ENCODE measurements around the gene PLXNA1.

The PLXNA1 gene

GRCh38 chr3:126986001-126986400 is 3.1 kb downstream of the PLXNA1 start:
- no peak overlapping the region for H3K27ac ChIP-seq (replicated peaks)
- peaks cover 11% of the 10 kb centered on the region for H3K27me3 ChIP-seq (ENCODE audit: insufficient read depth, poor library complexity, severe bottlenecking)
- H3K4me3 ChIP-seq (replicated peaks; ENCODE audit: insufficient read depth, low read length), result no peak overlapping the region
- DNase-seq (ENCODE audit: low read depth in 1 of 2, low spot score in 1 of 2), result no peak
- no peak for TF ChIP-seq REST (IDR thresholded peaks at IDR 0.05; ENCODE audit: insufficient replicate concordance, low read depth)
- TF ChIP-seq SPI1 (IDR thresholded peaks at IDR 0.05; ENCODE audit: borderline replicate concordance, low read depth), result no peak
- TF ChIP-seq POLR2AphosphoS5 (IDR thresholded peaks at IDR 0.05; ENCODE audit: low read depth), result no peak
- TF ChIP-seq GABPA (IDR thresholded peaks at IDR 0.05; ENCODE audit: low read depth), result no peak
- no peak for TF ChIP-seq CTCF (IDR thresholded peaks at IDR 0.05; ENCODE audit: insufficient read depth, low read length)

GRCh38 chr3:126987129-126987528 is 4.2 kb downstream of the PLXNA1 start:
- TF ChIP-seq REST (IDR thresholded peaks at IDR 0.05; ENCODE audit: insufficient replicate concordance, low read depth) (no peak), POLR2AphosphoS5 (IDR thresholded peaks at IDR 0.05; ENCODE audit: low read depth) (no peak), GABPA (IDR thresholded peaks at IDR 0.05; ENCODE audit: low read depth) (no peak), SPI1 (IDR thresholded peaks at IDR 0.05; ENCODE audit: borderline replicate concordance, low read depth) (no peak), CTCF (IDR thresholded peaks at IDR 0.05; ENCODE audit: insufficient read depth, low read length) (no peak)
- peaks cover 11% of the 10 kb centered on the region for H3K27me3 ChIP-seq (ENCODE audit: insufficient read depth, poor library complexity, severe bottlenecking)
- no peak for DNase-seq (ENCODE audit: low read depth in 1 of 2, low spot score in 1 of 2)
- H3K4me3 ChIP-seq (replicated peaks; ENCODE audit: insufficient read depth, low read length), result no peak overlapping the region
- H3K27ac ChIP-seq (replicated peaks), result no peak overlapping the region

- TF ChIP-seq POLR2AphosphoS5 (IDR thresholded peaks at IDR 0.05; ENCODE audit: low read depth) (no peak), REST (IDR thresholded peaks at IDR 0.05; ENCODE audit: insufficient replicate concordance, low read depth) (no peak), GABPA (IDR thresholded peaks at IDR 0.05; ENCODE audit: low read depth) (no peak), SPI1 (IDR thresholded peaks at IDR 0.05; ENCODE audit: borderline replicate concordance, low read depth) (no peak), CTCF (IDR thresholded peaks at IDR 0.05; ENCODE audit: insufficient read depth, low read length) (no peak)
- Histone ChIP-seq H3K4me3 (replicated peaks; ENCODE audit: insufficient read depth, low read length) (no peak overlapping the region), H3K27me3 (ENCODE audit: insufficient read depth, poor library complexity, severe bottlenecking) (peaks cover 11% of the 10 kb centered on the region), H3K27ac (replicated peaks) (no peak overlapping the region)
- no peak for DNase-seq (ENCODE audit: low read depth in 1 of 2, low spot score in 1 of 2)
These were observed 4.7 kb downstream of the PLXNA1 start for GRCh38 chr3:126987596-126987995.

Measured in HL-60 (cell line).